ENCODE measurements around the gene BAIAP2.

- TF ChIP-seq EZH2 (optimal IDR thresholded peaks at IDR 0.05; ENCODE audit: low read depth, low read length) (no peak), CTCF (IDR thresholded peaks at IDR 0.05; ENCODE audit: low read length) (no peak), EZH2phosphoT487 (IDR thresholded peaks at IDR 0.05; ENCODE audit: low read length) (no peak)
Measured at GRCh38 chr17:81120149-81120484, 85.2 kb downstream of the BAIAP2 start.
